GM19025 (cell line): ENCODE results near the gene KAZN.

Source experiments
- ATAC-seq: cut with Tn5 transposase; IDR thresholded peaks from one replicate; pipeline ENCODE4 v1.9.1; 2021; ENCODE audit warnings: mild to moderate bottlenecking, low read depth, moderate library complexity; ENCODE audit not compliant: unreplicated experiment

KAZN gene

DNA sequence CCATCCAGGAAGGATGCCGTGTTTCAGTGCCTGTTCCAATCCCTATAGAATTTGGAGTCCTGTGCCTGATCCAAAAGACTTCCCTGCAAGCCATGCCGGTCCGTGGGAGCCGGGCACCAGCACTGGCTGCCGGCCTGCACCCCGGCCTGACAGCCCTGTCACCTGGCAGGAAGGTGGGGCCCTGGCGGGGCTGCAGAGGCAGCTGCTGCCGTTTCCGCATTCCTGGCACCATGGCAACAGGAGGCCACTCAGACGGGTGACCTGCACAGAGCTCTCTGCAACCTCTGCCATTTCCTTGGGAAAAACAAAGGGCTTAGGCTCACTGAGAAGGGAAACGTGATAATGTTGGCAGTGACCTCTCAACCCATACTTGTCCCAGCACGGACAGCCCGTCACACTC lies 491.9 kb downstream of the KAZN start:
- ATAC-seq: no peak

DNA sequence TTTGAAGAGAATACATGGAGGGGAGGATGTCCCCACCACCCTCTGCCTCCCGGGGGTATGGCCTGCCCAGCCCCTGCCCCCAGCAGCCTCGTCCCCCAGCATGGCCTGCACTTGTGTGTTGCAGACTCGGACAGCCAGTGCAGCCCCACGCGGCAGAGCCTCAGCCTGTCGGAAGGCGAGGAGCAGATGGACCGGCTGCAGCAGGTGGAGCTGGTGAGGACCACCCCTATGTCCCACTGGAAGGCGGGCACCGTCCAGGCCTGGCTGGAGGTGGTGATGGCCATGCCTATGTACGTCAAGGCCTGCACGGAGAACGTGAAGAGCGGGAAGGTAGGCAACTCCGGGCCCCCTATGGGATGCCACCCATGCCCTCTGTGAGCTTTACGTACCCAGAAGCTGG lies 495.6 kb downstream of the KAZN start:
- ATAC-seq: no peak

DNA sequence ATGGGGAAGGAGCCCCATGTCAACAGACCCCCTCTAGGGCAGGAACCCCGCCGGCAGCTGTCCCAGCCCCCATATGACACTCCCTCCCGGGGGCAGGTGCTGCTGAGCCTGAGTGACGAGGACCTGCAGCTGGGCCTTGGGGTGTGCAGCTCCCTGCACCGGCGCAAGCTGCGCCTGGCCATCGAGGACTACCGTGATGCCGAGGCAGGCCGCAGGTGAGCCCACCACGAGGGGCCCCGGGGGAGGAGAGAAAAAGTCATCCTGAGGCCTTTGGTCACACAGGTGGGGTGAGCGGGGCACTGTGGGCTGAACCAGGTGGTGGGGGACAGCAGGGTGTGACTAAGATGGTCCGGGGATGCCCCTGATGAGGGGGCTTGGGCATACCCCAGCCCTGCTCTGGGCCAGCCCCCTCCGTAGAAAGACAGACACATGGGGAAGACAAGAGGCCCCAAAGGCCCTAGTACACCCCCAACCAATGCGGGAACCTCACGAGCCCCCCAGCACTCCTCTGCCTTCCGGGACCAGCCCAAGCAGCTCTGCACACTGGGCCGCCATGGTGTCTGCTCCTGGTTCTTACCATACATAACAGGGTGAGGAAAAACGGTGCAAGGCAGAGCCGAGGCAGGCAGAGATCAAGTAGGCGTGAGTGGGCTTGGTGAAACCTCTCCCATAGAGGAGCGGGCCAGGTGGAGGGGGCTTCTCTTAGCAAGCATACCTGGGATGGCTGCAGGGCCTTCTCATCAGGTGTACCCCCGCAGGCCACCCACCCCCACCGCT lies 496.4 kb downstream of the KAZN start:
- no peak for ATAC-seq

- no peak for ATAC-seq
Observed at GRCh38 chr1:15095496-15095875, 497.0 kb downstream of the KAZN start.

DNA sequence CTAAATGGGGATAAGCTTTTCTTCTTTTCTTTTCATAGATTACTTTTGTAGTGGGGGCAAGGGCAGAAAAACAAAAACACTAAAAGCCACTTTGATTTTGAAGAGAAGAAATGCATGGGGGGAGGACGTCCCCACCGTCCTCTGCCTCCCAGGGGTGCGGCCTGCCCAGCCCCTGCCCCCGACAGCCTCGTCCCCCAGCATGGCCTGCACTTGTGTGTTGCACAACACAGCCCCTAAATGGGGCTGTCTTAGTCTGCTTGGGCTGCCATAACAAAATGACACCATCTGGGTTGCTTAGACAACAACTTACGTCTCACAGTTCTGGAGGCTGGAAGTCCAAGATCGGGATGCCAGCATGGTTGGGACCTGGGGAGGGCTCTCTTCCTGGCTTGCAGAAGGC lies 497.8 kb downstream of the KAZN start:
- no peak for ATAC-seq

DNA sequence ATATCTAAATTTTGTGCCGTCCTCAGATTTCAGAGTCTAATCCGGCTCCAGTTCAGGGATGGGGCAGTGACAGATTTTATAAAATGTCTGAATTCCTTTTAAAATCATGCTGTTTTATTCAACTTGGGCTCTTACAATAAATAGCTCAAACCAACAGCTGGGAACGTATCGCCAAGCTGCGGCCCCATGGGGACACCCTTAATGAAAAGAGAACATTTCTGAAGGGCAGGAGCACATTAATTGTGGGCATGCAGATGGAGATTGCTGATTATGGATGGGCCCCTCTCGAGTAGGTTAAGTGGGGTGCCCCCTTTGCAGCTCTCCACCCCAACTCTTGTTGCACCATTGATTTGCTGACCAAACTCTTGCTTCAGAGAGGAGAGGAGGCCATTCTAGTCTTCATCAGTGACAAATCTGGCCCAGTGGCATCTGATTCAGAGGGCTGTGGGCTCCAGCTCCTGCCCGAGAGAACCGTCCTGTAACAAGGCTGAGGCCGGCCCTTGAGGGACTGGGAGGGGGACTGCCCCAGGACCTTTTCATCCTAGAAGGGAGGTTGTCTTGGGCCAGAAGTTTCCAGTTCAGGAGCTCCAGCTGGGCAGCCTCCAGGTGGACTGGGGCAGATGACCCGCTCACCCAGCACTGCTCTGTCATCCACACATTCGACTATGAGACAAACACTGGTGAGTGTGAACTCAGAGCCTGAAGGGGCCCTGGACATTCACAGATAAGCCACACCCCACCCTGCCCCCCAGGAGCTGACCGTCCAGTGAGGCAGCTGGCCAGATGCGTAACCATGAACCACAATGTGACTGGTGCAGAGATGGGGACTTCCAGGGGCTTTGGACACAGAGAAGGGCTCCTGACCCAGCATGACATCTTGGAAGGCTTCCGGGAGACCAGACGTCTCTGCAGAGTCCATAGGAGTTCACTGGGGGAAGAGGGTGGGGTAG lies 500.0 kb downstream of the KAZN start:
- ATAC-seq: no peak

DNA sequence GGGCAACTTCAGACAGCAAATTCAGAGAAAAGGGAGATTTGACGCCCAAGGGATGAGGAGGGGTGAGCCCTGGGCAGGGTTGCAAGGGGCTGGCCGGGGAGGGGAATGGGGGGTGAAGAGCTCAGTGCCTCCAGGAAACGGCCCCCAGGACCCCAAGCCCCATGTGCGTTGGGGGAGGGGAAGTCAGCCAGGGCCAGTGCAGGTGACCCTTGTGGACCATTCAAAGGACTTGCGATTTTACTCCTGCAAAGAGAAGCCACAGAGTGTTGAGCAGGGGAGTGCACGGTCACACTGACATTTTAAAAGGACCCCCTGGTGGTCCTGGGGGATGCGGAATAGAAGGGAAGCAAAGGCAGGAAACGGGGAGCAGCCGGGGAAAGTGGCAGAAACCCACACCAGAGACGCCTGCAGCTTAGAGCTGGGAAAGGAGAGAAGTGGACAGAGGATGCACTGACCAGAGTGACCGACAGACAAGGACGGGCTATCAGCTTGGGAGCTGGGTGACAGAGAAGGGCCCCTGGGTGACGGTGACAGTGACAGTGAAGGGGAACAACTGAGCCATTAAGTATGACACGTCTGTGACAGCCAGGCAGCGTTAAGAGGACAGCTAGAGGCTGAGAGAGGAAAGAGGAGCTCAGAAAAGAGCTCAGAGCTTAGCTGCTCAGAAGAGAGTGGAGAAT lies 501.1 kb downstream of the KAZN start:
- no peak for ATAC-seq

GRCh38 chr1:15100121-15100879 lies 501.8 kb downstream of the KAZN start:
- ATAC-seq: no peak

GRCh38 chr1:15100880-15101760 lies 502.6 kb downstream of the KAZN start:
- no peak for ATAC-seq

DNA sequence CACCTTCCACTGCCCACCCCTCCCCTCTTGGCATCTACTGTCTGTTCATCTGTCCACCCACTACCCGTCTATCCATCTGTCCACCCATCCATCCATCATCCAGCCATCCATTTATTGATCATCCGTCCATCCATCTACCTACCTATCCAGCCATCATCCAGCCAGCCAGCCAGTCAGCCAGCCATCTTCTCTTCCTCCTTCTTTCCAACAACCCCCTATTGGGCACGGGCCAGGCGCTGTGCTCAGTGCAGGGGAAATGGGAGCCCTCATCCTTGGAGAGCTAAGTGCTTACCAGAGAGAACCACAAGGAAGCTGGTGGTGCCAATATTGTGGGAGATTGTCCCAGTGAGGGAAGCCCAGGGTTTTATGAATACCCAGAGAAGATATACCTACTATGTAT lies 503.3 kb downstream of the KAZN start:
- no peak for ATAC-seq

- no peak for ATAC-seq
Observed at GRCh38 chr1:15102646-15103045, 504.2 kb downstream of the KAZN start.

DNA sequence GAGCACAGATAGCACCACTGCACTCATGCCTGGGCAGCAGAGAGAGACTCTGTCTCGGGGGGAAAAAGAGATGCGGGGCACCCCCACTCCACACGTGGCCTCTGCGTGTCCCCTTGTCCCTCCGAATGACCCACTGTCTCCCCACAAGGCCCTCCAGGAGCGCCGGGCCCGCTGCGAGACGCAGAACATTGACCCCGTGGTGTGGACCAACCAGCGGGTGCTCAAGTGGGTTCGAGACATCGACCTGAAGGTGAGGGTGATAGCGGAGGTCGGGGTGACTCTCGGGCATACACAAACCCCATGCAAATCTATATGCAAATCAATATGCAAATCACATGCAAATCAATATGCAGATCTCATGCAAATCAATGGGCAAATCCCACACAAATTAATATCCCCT lies 504.7 kb downstream of the KAZN start:
- ATAC-seq: no peak

DNA sequence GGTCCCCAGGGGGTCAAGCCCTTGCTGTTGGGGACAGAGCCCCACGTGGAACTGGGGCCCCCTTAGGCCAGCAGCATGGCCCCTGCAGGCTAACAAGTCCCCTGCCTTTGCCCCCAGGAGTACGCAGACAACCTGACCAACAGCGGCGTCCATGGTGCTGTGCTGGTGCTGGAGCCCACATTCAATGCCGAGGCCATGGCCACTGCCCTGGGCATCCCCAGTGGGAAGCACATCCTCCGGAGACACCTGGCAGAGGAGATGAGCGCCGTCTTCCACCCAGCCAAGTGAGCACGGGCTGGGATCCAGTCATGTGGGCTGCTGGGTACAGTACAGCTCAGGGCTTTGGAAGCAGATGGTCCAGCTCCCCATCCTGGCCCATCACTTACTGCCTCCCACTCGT lies 505.4 kb downstream of the KAZN start:
- ATAC-seq: no peak

DNA sequence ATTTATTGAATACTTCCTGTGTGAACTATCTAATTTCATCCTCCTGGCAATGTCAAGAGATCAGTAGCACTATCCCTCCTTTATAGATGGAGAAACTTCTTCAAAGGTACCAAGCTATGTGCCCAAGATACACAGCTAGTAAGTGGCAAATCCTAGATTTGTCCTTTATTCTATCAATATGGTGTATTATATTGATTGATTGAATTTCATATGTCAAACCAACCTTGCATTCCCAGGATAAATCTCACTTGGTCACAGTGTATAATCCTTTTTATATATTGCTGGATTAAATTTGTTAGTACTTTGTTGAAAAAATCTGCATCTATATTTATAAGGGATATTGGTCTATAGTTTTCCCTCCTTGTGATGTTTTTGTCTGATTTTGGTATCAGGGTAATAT lies 506.3 kb downstream of the KAZN start:
- no peak for ATAC-seq

- no peak for ATAC-seq
Observed at GRCh38 chr1:15106608-15107007, 508.1 kb downstream of the KAZN start.

- ATAC-seq: no peak
Observed at GRCh38 chr1:15107058-15107687, 508.7 kb downstream of the KAZN start.

- no peak for ATAC-seq
Observed at GRCh38 chr1:15107911-15108310, 509.4 kb downstream of the KAZN start.

- no peak for ATAC-seq
Observed at GRCh38 chr1:15110128-15110866, 511.8 kb downstream of the KAZN start.
